ENCODE data around the gene HDGFL2. TPM values are rescaled to one million over a fixed set of nuclear protein-coding genes. Genes with fewer than 3 reads are reported as not detected.

Gene HDGFL2
- total and polyA plus RNA-seq, 2 donors from 2014 or later: 37.8 to 38.8 TPM

DNA sequence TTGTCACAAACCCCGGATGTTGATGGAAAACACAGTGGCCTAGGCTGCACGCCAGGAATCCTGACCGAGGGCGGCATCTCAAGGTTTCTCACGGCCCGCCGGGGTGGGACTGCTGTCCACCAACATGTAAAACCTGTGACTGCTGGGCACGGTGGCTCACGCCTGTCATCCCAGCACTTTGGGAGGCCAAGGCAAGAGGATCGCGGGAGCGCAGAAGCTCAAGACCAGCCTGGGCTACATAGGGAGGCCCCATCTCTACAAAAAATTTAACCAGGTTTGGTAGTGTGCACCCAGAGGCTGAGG lies 35.0 kb downstream of the HDGFL2 start:
- no peak for DNase-seq
- peaks cover 0 to 2% (median 0%) of the 10 kb centered on the region in 3 donors for H3K36me3 ChIP-seq (ENCODE audit: control insufficient read depth in 2 of 3, insufficient read depth in 3 of 3, low read length in 3 of 3)
- TF ChIP-seq, protein P1, sequence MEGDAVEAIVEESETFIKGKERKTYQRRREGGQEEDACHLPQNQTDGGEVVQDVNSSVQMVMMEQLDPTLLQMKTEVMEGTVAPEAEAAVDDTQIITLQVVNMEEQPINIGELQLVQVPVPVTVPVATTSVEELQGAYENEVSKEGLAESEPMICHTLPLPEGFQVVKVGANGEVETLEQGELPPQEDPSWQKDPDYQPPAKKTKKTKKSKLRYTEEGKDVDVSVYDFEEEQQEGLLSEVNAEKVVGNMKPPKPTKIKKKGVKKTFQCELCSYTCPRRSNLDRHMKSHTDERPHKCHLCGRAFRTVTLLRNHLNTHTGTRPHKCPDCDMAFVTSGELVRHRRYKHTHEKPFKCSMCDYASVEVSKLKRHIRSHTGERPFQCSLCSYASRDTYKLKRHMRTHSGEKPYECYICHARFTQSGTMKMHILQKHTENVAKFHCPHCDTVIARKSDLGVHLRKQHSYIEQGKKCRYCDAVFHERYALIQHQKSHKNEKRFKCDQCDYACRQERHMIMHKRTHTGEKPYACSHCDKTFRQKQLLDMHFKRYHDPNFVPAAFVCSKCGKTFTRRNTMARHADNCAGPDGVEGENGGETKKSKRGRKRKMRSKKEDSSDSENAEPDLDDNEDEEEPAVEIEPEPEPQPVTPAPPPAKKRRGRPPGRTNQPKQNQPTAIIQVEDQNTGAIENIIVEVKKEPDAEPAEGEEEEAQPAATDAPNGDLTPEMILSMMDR (IDR thresholded peaks at IDR 0.05; ENCODE audit: borderline replicate concordance, extremely low read depth, insufficient read depth): no peak

DNA sequence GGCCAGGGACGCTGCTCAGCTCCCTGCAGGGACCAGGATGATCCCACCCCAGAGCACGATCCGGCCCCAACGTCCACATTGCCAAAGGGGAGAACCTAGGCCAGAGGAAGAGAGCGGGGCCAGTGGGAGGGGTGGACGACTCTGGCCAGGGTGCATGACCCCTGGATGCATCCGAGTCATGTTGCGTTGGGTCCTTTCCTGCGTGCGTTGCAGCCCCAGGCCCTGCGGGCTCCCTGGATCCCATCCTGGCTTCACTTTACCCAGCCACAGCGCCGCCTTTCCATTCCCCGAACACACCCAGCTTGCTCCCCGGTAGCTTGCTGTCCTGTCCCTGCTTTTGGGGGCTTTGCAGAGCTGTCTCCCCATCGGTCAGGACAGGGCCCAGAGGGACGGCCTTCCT lies 35.7 kb downstream of the HDGFL2 start:
- intact Hi-C loops (cut with DNase I): no loop called here
- FAIRE-seq (no peak), DNase-seq (no peak)
- Histone ChIP-seq H3K4me1 (ENCODE audit: control insufficient read depth in 2 of 3, insufficient read depth in 2 of 3, low read depth in 1 of 3, low read length in 3 of 3) (no peaks in the 10 kb centered on the region), H3K9ac (ENCODE audit: low read length in 3 of 3) (no peak overlapping the region), H3K4me3 (ENCODE audit: low read length in 3 of 3) (no peak overlapping the region), H3K36me3 (ENCODE audit: control insufficient read depth in 2 of 3, insufficient read depth in 3 of 3, low read length in 3 of 3) (peaks cover 0 to 2% (median 0%) of the 10 kb centered on the region in 3 donors), H3K27ac (ENCODE audit: low read depth in 2 of 2, low read length in 2 of 2) (no peak overlapping the region), H3K27me3 (ENCODE audit: control insufficient read depth, insufficient read depth, low read length) (no peaks in the 10 kb centered on the region), H3K9me3 (ENCODE audit: control insufficient read depth in 2 of 3, insufficient read depth in 1 of 3, low read length in 3 of 3) (no peaks in the 10 kb centered on the region)
- TF ChIP-seq, protein P1 (IDR thresholded peaks at IDR 0.05; ENCODE audit: borderline replicate concordance, extremely low read depth, insufficient read depth): no peak

More for the DNA sequence above, 35.0 kb downstream of the HDGFL2 start:
- no peak for FAIRE-seq
- H3K27me3 ChIP-seq (ENCODE audit: control insufficient read depth, insufficient read depth, low read length): no peaks in the 10 kb centered on the region
- no peak overlapping the region for H3K4me3 ChIP-seq (ENCODE audit: low read length in 3 of 3)
- H3K4me1 ChIP-seq (ENCODE audit: control insufficient read depth in 2 of 3, insufficient read depth in 2 of 3, low read depth in 1 of 3, low read length in 3 of 3): no peaks in the 10 kb centered on the region
- no peak overlapping the region for H3K9ac ChIP-seq (ENCODE audit: low read length in 3 of 3)
- intact Hi-C loops (cut with DNase I): no loop called here
- no peak overlapping the region for H3K27ac ChIP-seq (ENCODE audit: low read depth in 2 of 2, low read length in 2 of 2)
- H3K9me3 ChIP-seq (ENCODE audit: control insufficient read depth in 2 of 3, insufficient read depth in 1 of 3, low read length in 3 of 3): no peaks in the 10 kb centered on the region

DNA sequence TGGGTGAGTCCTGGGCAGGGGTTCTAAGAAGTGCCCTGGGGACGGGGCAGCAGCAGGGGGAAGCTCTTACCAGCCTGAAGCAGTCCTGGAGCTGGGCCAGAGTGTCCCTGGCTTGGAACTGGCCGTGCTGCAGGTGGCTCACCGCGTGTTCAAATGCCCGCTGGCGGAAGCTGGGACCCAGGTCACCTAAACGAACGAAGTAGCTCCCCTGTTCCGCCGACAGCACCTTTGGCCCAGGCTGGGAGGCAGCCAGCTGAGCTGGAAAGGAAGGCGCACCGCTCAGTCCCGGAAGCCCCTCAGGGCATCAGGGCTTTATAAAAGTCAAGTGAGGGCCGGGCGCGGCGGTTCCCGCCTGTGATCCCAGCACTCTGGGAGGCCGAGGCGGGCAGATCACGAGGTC lies 36.6 kb downstream of the HDGFL2 start:
- Histone ChIP-seq H3K36me3 (ENCODE audit: control insufficient read depth in 2 of 3, insufficient read depth in 3 of 3, low read length in 3 of 3) (peaks cover 0 to 2% (median 0%) of the 10 kb centered on the region in 3 donors), H3K27ac (ENCODE audit: low read depth in 2 of 2, low read length in 2 of 2) (no peak overlapping the region), H3K4me3 (ENCODE audit: low read length in 3 of 3) (no peak overlapping the region), H3K4me1 (ENCODE audit: control insufficient read depth in 2 of 3, insufficient read depth in 2 of 3, low read depth in 1 of 3, low read length in 3 of 3) (no peaks in the 10 kb centered on the region), H3K9me3 (ENCODE audit: control insufficient read depth in 2 of 3, insufficient read depth in 1 of 3, low read length in 3 of 3) (no peaks in the 10 kb centered on the region), H3K9ac (ENCODE audit: low read length in 3 of 3) (no peak overlapping the region), H3K27me3 (ENCODE audit: control insufficient read depth, insufficient read depth, low read length) (no peaks in the 10 kb centered on the region)
- intact Hi-C loops (cut with DNase I): no loop called here
- TF ChIP-seq, protein P1 (IDR thresholded peaks at IDR 0.05; ENCODE audit: borderline replicate concordance, extremely low read depth, insufficient read depth): no peak
- FAIRE-seq (no peak), DNase-seq (no peak)
